ENCODE data around the gene GMDS.

Gene GMDS

GRCh38 chr6:1636971-1637871 lies 608.2 kb downstream of the GMDS start:
- no peak for DNase-seq (ENCODE audit: low read depth in 4 of 4, low spot score in 1 of 4)

DNA sequence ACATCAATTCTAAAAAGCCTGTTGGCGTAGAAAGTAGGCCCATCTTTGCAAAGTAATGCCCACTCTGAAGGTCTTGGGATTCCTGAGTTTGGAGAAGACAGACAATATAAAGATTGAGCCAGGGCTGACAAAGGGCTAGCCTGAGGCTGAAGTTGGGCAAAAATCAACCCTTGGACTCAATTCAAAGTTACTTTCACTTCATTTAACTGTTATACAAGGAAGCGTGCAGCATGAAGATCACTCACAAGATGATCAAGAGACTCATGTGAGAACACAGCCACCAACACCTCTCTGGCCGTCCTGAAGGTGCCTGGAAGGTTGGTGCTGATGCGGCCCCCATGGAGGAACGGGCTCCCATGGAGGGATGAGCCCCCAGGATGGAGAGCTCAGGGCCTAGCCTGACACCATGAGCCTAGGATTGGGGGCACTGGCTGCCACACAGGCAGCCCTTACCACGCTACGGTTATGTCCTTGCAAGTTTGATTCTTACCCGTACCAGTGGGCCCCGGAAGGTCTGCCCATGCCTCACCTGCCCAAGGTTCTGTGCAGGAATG lies 609.1 kb downstream of the GMDS start:
- no peak for DNase-seq (ENCODE audit: low read depth in 4 of 4, low spot score in 1 of 4)

GRCh38 chr6:1635305-1636010 lies 609.9 kb downstream of the GMDS start:
- no peak for DNase-seq (ENCODE audit: low read depth in 4 of 4, low spot score in 1 of 4)

DNA sequence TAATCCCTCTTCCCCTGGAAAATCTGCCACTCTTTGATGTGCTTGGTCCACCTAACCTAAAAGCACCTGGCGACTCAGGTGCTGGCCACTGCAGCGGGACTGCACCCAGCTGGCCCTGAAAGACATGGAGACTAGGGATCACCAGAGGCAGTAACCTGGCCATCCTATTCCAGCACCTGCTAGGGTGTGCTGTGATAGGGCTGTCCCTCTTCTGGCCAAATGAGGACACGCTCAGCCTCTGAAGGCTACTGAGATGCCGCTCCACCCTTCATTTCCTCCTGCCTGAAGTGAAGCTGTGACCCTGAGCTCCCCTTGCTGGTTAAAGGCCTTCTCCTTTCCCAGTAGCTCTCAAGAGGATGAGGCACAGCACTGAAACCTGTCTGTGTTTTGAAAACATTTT lies 611.3 kb downstream of the GMDS start:
- DNase-seq (ENCODE audit: low read depth in 4 of 4, low spot score in 1 of 4): no peak

GRCh38 chr6:1633366-1634021 lies 611.9 kb downstream of the GMDS start:
- no peak for DNase-seq (ENCODE audit: low read depth in 4 of 4, low spot score in 1 of 4)

GRCh38 chr6:1631251-1631650 lies 614.2 kb downstream of the GMDS start:
- no peak for DNase-seq (ENCODE audit: low read depth in 4 of 4, low spot score in 1 of 4)

DNA sequence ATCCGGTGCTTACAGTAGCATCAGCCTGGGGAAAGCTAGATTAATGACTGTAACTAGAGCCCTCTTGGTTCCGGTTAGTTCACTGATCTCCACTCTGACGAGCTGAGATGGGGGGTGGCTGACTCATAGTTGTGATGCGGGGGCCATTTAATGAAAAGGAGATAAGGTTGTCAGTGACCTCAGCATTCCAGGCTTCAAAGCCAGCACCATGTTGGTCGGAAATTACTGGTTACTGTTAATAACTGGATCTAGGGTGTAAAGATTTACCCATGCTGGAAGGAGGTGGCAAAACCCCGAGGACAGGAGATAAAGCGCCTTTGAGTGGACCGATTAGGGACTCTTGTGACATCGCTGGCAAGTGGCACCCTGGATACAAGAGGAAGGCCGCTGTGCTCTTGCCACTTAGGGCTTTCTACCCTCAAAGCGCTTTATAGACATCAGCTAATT lies 614.6 kb downstream of the GMDS start:
- no peak for DNase-seq (ENCODE audit: low read depth in 4 of 4, low spot score in 1 of 4)

DNA sequence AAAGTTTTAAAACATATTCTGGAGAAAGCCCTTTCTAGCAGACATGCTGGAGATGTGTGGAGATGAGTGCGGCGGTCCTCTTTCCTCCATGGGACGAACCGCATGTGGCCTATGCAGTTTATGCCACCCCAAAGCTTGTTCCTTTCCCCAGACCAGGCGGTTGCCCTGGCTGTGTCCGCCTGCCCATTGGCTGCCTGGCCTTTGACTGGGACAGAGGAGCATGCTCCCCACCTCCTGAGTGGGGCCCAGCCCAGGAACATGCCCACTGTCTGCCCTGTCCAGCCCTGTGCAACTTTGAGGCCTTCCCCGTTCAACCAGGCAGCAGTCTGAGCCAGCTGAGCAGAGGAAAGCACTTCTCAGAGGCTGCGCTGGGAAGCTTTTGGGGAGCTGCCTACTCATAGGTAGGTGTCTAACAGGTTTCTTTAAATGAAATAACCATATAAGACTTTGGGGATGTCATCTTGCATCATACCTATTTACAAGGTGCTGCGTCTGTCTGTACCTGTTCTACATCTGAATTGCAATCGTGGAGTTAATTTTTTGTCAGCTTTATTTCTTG lies 615.1 kb downstream of the GMDS start:
- no peak for DNase-seq (ENCODE audit: low read depth in 4 of 4, low spot score in 1 of 4)

GRCh38 chr6:1629316-1629715 lies 616.1 kb downstream of the GMDS start:
- DNase-seq (ENCODE audit: low read depth in 4 of 4, low spot score in 1 of 4): no peak

GRCh38 chr6:1627827-1628560 lies 617.4 kb downstream of the GMDS start:
- no peak for DNase-seq (ENCODE audit: low read depth in 4 of 4, low spot score in 1 of 4)

DNA sequence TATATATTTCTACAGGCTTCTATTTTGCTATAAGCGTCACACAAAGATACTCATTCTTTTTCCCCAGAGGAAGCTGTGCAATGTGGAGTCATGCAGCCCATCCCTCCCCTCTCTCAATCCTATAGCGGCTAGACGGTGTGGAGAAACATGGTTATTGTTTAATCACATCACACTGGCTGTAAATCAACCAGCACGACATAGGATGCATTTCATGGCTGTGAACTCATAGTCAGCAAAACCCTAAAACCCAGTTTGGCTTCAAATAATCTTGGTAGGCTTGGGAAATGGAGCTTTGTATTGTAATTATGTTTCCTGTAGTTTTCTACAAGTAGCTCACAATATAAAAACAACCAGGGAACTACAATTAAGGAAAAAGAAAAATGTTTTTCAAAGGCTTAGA lies 618.9 kb downstream of the GMDS start:
- no peak for DNase-seq (ENCODE audit: low read depth in 4 of 4, low spot score in 1 of 4)

DNA sequence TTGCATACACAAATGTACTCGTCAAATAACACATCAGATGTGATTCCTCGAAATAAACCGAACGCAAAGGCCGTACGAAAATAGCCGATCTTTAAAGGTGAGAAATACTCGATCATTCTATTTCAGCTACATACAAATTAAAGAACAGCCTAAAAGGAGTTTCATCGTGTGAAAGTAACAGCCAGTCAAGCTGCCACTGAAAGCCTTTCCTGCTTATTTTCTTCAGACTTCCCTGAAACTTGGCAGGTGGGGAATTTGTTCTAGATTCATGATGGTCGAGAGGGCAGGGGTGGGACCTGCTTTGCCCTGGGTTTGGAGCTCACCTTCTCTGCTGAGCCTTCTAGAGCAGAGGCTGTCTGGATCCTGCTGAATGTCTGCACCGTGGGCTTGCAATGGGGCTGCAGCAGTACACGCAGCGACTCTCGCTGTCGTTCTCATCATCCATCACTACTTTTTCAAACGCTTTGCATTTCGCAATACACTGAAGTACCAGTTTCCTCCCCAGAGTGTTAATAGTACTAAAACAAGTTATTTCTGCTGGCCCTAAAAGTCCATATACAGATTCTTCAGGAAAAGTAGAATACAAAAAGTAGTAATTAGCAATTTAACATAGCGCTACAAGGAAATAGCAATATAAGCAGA lies 619.5 kb downstream of the GMDS start:
- no peak for DNase-seq (ENCODE audit: low read depth in 4 of 4, low spot score in 1 of 4)

DNA sequence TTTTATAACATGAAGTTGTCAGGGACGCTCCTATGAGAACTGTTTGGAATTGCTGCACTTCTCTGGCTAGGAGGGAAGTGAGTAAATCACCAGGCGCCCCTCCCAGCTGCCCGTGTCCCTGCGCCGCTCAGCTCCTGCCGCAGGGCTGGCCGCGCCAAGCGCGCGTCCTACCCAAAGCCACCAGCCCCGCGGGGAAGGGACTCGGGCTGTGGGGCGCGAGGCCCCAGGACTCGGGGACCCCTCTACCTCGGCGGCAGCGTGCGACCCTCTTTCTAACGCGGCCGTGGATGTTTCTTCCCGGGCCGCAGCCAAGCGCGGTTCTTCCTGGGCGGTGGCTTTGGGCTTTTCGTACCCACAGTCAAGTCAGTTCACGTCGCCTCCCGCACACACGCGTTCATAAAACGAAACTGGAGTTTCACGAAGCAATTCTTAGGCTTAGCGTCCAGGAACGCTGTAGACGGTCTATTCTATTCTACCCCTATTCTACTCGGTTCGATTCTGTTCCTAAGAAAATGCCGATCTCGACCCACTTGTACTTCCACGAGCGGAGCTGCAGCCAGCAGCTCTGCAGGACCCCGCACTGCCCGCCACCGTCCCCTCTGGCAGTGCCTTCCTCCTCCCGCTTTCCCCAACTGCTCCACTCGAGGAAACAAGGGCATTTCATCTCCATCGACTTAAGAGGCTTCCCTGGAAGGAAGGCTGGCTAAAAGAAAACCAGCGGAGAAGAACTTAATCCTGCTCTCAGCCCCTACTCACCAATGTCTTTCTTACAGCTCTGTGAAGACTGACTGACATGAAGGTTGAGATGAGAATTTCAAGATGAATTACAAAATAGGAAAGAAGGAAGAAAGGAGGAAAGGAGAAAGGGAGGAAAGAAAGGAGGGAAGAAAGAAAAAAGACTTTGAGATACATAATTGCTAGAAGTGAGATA lies 620.3 kb downstream of the GMDS start:
- DNase-seq (ENCODE audit: low read depth in 4 of 4, low spot score in 1 of 4): no peak

DNA sequence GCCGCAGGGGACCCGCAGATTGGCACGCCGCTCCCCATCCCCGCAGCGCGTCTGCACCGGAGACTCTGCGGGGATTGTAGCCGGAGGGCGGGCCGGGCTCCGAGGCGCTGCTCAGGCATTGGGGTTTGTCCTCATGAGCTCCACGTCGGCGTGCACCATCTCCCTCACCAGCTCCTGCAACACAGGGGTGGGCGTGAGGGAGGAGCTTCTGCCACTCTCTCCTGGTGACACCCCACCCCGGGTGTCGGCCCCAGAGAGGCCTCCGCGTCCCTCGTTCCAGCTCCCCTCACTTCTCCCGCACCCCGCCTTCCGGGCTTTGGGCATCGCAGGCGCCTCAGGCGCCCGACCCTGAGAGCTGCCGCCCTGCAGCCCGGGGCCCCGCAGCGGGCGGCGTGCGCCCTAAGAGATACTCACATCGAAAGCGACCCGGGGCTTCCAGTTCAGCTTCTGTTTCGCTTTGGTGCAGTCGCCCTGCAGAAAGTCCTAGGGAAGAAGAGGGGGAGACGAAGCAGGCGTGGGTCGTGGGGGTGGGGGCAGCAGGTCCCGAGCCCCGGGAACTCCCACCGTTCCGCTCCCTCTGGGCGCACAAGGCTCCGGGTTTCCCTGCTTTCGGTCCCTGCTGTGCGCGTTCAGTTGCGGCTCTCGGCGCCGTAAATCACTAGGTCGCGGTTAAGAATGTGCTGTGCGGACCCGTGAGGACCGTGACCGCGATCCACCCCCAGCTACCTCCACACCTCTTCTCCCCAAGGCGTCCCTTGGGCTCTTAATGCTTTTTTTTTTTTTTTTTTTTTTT lies 621.2 kb downstream of the GMDS start:
- DNase-seq (ENCODE audit: low read depth in 4 of 4, low spot score in 1 of 4): no peak

- no peak for DNase-seq (ENCODE audit: low read depth in 4 of 4, low spot score in 1 of 4)
Measured at GRCh38 chr6:1623769-1624057, 621.7 kb downstream of the GMDS start.

- no peak for DNase-seq (ENCODE audit: low read depth in 4 of 4, low spot score in 1 of 4)
Measured at GRCh38 chr6:1622851-1623768, 622.3 kb downstream of the GMDS start.

GRCh38 chr6:1622220-1622850 lies 623.1 kb downstream of the GMDS start:
- no peak for DNase-seq (ENCODE audit: low read depth in 4 of 4, low spot score in 1 of 4)
